ENCODE measurements around the gene MPG.
"Not testable (repeated sequence)": the region's sequence is repeated elsewhere in the genome, so short reads cannot be mapped to it uniquely, and the experiment has no call there.

The MPG gene

GRCh38 chr16:114327-114726 is 36.3 kb downstream of the MPG start:
- no peak for DNase-seq

- no peak for DNase-seq
Measured at GRCh38 chr16:116015-116414, 38.0 kb downstream of the MPG start.

GRCh38 chr16:117379-118365 is 39.6 kb downstream of the MPG start:
- peak; percentile 85 for DNase-seq

- no peak for DNase-seq
Measured at GRCh38 chr16:118857-119256, 40.8 kb downstream of the MPG start.

GRCh38 chr16:119295-119694 is 41.3 kb downstream of the MPG start:
- DNase-seq, result no peak

- no peak for DNase-seq
Measured at GRCh38 chr16:119835-120491, 41.9 kb downstream of the MPG start.

GRCh38 chr16:120756-121155 is 42.7 kb downstream of the MPG start:
- DNase-seq, result no peak

- DNase-seq, result no peak
Measured at GRCh38 chr16:122361-122760, 44.3 kb downstream of the MPG start.

- not testable (repeated sequence) for DNase-seq
Measured at GRCh38 chr16:123558-124350, 45.7 kb downstream of the MPG start.

GRCh38 chr16:125011-125410 is 47.0 kb downstream of the MPG start:
- DNase-seq, result no peak

- DNase-seq, result peak; percentile 21
Measured at GRCh38 chr16:129075-129474, 51.0 kb downstream of the MPG start.

- DNase-seq, result no peak
Measured at GRCh38 chr16:130533-131173, 52.6 kb downstream of the MPG start.

- DNase-seq, result no peak
Measured at GRCh38 chr16:132120-132519, 54.1 kb downstream of the MPG start.

- no peak for DNase-seq
Measured at GRCh38 chr16:133716-134115, 55.7 kb downstream of the MPG start.
